Hair follicular keratinocyte (primary cell): ENCODE measurements around the gene HNRNPCL4. TPM values are rescaled to one million over a fixed set of nuclear protein-coding genes. Genes with fewer than 3 reads are reported as not detected.

ENCODE experiments used
- total RNA-seq: library from RNA; depleted of rRNA; stranded (reverse); fragments of >200 nt; gene quantifications from 2 replicates; pipeline ENCODE4 v1.2.3, GENCODE V29; 2015

The HNRNPCL4 gene
- total RNA-seq: not detected in 2 replicates

GRCh38 chr1:13165531-13165930 is at the start of gene HNRNPCL4:
TSS of gene HNRNPCL4 (minus strand) at chr1:13165631. CDS start at chr1:13165467, 164 bp downstream.

GRCh38 chr1:13201309-13201708 is 35.9 kb upstream of the HNRNPCL4 start, which contains the start of gene PRAMEF13:
TSS of gene PRAMEF13 (minus strand) at chr1:13201409. CDS start at chr1:13199589, 1,820 bp downstream.

GRCh38 chr1:13171548-13171947 is 6.1 kb upstream of the HNRNPCL4 start, which contains the start of gene PRAMEF9:
TSS of gene PRAMEF9 (plus strand) at chr1:13171848. CDS start at chr1:13175281, 3,433 bp downstream.

GRCh38 chr1:13155909-13156308 is 9.5 kb downstream of the HNRNPCL4 start, which contains the start of gene PRAMEF26:
TSS of gene PRAMEF26 (minus strand) at chr1:13156009. CDS start at chr1:13153095, 2,914 bp downstream.

GRCh38 chr1:13116754-13117153 is 48.7 kb downstream of the HNRNPCL4 start, which contains the start of gene HNRNPCL2:
TSS of gene HNRNPCL2 (minus strand) at chr1:13116854. CDS start at chr1:13116400, 454 bp downstream.

Other genes with a start within 250 kb of the HNRNPCL4 start
- not detected in 2 replicates for gene PRAMEF7, start 249.0 kb downstream of the HNRNPCL4 start, total RNA-seq
- not detected in 2 replicates for gene PRAMEF6, start 218.1 kb downstream of the HNRNPCL4 start, total RNA-seq
- gene PRAMEF27, start 109.1 kb downstream of the HNRNPCL4 start, total RNA-seq: not detected in 2 replicates
- gene HNRNPCL3, start 104.9 kb downstream of the HNRNPCL4 start, total RNA-seq: not detected in 2 replicates
- gene PRAMEF25, start 94.9 kb downstream of the HNRNPCL4 start, total RNA-seq: not detected in 2 replicates
- gene HNRNPCL2, start 48.8 kb downstream of the HNRNPCL4 start, total RNA-seq: not detected in 2 replicates
- not detected in 2 replicates for gene PRAMEF26, start 9.6 kb downstream of the HNRNPCL4 start, total RNA-seq
- not detected in 2 replicates for gene PRAMEF9, start 6.2 kb upstream of the HNRNPCL4 start, total RNA-seq
- not detected in 2 replicates for gene PRAMEF13, start 35.8 kb upstream of the HNRNPCL4 start, total RNA-seq
- gene PRAMEF18, start 60.5 kb upstream of the HNRNPCL4 start, total RNA-seq: not detected in 2 replicates
- not detected in 2 replicates for gene PRAMEF5, start 88.6 kb upstream of the HNRNPCL4 start, total RNA-seq
- gene PRAMEF8, start 119.5 kb upstream of the HNRNPCL4 start, total RNA-seq: not detected in 2 replicates
- gene PRAMEF33, start 137.9 kb upstream of the HNRNPCL4 start, total RNA-seq: not detected in 2 replicates
- gene PRAMEF15, start 149.9 kb upstream of the HNRNPCL4 start, total RNA-seq: not detected in 2 replicates
- not detected in 2 replicates for gene PRAMEF14, start 181.5 kb upstream of the HNRNPCL4 start, total RNA-seq
- gene PRAMEF19, start 206.3 kb upstream of the HNRNPCL4 start, total RNA-seq: not detected in 2 replicates
- not detected in 2 replicates for gene PRAMEF17, start 224.0 kb upstream of the HNRNPCL4 start, total RNA-seq
- gene PRAMEF20, start 244.8 kb upstream of the HNRNPCL4 start, total RNA-seq: not detected in 2 replicates